Ectodermal cell (in vitro differentiated cells): ENCODE measurements around the gene GSDME.

ENCODE experiments used
- H3K27ac ChIP-seq: 2 replicates; pipeline ENCODE4 v1.7.0; 2013; ENCODE audit warnings: mild to moderate bottlenecking, low read depth, low read length; ENCODE audit not compliant: insufficient read depth, poor library complexity, severe bottlenecking
- H3K27me3 ChIP-seq: 2 replicates; pipeline ENCODE4 v1.7.0; 2013; ENCODE audit warnings: mild to moderate bottlenecking, low read length; ENCODE audit not compliant: insufficient read depth, control insufficient read depth, poor library complexity, severe bottlenecking
- H3K36me3 ChIP-seq: one replicate; pipeline ENCODE4 v1.7.0; 2013; ENCODE audit warnings: low read length; ENCODE audit not compliant: control insufficient read depth, insufficient read depth
- H3K4me1 ChIP-seq: one replicate; pipeline ENCODE4 v1.7.0; 2013; ENCODE audit warnings: low read length; ENCODE audit not compliant: control insufficient read depth, insufficient read depth
- H3K4me3 ChIP-seq: 2 replicates; pipeline ENCODE4 v1.7.0; 2013; ENCODE audit warnings: low read depth, low read length, control low read depth; ENCODE audit not compliant: insufficient read depth
- H3K9me3 ChIP-seq: 2 replicates; pipeline ENCODE4 v1.7.0; 2013; ENCODE audit warnings: mild to moderate bottlenecking, low read length, moderate library complexity; ENCODE audit not compliant: control insufficient read depth
- WGBS, 2 experiments: methylation state at CpG; one replicate each; pipeline ENCODE4 v1.1.7; 2013; ENCODE audit warnings: missing lambda C conversion rate in 2 of 2; 5-methylcytosine and 5-hydroxymethylcytosine counted together

The GSDME gene

DNA sequence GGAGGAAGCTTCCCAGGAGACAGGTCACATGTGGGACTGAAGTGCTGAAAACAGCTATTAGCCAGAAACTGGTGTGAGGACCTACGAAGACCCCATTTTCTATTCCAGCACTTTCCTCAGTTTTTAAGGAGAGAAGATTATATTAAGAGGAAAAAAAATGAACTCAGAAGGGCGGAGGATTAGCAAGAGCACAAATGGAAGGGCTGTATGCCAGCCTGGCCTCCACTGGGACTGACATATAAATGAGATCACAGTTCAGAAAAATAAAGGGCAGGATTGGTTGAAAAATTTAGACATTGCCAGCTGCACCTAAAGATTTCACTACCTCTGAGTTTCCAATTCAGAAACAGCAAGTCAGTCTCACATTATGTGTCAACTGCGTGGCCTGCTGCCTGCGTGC, 53.0 kb downstream of the GSDME start:
- Histone ChIP-seq H3K27ac (no peak overlapping the region), H3K27me3 (no peaks in the 10 kb centered on the region), H3K4me1 (peaks cover 23% of the 10 kb centered on the region), H3K36me3 (no peaks in the 10 kb centered on the region), H3K4me3 (no peak overlapping the region), H3K9me3 (no peaks in the 10 kb centered on the region)
- 93% methylated on average over 4 of the region's 4 CpGs for WGBS, 2 experiments

DNA sequence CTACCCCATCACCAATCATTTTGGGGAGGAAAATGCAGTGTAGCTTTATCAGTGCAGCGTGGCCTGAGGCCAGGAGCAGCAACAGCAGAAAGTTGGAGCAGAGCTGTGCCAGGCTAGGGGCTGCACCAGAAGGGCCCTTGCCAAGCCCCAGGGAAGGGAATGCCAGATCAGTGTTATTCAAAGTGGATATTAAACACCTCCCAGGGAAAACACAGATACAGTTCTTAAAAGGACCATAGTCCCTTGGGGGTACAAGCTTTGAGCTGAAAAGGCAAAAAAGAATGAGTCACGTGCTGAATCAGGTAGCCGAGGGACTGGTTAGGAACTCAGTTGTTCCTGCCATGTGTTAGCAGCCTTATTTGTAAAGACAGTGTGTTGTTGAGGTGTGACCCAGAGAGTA, 54.0 kb downstream of the GSDME start:
- H3K36me3 ChIP-seq = no peaks in the 10 kb centered on the region
- H3K27me3 ChIP-seq = no peaks in the 10 kb centered on the region
- peaks cover 23% of the 10 kb centered on the region for H3K4me1 ChIP-seq
- WGBS, 2 experiments = 93 to 97% methylated on average over 3 of the region's 3 CpGs
- H3K27ac ChIP-seq = no peak overlapping the region
- no peak overlapping the region for H3K4me3 ChIP-seq
- no peaks in the 10 kb centered on the region for H3K9me3 ChIP-seq

DNA sequence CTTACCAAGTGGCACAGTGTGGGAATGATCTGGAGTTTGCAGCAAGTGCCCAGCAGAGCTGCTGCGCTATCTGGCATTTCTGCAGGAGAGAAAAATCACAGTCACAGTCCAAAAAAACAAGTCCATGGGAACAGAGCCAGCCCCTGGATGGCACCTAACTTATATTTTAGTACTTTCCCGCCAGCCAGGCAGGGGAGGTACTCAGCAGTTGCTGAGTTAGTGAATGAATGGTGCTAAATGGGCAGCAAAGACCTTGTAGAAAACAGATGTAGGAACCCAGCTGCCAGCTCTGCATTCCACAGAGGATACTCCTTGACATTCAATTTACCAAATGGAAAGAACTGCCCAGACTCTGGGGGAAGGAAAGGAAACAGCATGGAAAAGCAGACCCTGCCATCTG, 54.5 kb downstream of the GSDME start:
- Histone ChIP-seq H3K9me3 (no peaks in the 10 kb centered on the region), H3K4me1 (peaks cover 23% of the 10 kb centered on the region), H3K4me3 (no peak overlapping the region), H3K27ac (no peak overlapping the region), H3K36me3 (no peaks in the 10 kb centered on the region), H3K27me3 (no peaks in the 10 kb centered on the region)
- 91 to 95% methylated on average over 2 of the region's 2 CpGs for WGBS, 2 experiments

DNA sequence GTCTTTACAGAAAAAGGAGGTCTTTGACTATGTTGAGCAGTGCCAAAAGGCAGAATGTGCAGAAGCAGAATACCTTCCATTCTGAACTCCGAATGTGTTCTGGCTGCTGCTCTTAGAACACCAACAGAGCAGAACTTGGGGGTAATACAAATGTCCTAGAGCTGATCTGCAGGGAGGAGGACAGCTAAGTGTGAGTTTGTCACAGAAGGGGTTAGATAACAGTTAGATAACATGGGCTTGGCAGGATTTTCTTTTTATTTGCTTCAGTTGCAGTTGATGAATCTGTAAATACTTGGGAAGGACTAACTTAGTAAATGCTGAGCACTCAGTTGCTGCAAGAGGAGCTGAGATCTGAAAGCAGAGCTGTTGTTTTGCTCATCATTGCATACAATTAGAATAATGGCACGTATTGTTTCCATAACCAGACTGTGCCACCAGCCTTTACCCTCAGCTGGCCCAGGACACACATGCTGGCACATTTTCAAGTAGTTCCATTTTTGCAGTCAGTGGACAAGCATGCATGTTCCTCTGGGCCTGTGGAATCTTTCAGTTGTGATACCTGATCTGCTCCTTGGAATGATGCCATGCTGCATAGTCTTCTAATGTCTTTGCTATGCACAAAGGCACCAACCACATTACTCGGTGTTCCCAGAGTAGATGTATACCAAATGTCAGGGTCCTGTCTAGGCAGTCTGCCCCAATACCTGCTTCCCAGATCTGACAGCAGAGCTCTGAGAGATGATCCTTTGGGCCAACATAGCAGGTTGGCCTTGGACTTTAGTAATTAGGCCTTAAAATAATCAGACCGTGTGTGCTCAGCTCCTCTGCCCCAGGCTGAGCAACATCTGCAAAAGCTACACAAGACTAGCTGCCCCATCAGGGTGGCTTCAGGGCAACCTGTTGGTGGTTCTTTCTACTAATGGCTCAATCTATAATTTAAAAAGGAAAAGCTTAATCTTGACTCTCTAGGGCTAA, 55.7 kb downstream of the GSDME start:
- no peak overlapping the region for H3K4me3 ChIP-seq
- WGBS, 2 experiments = 92 to 94% methylated on average over 4 of the region's 4 CpGs
- H3K27me3 ChIP-seq = no peaks in the 10 kb centered on the region
- no peaks in the 10 kb centered on the region for H3K9me3 ChIP-seq
- peaks cover 23% of the 10 kb centered on the region for H3K4me1 ChIP-seq
- H3K36me3 ChIP-seq = no peaks in the 10 kb centered on the region
- H3K27ac ChIP-seq = no peak overlapping the region

DNA sequence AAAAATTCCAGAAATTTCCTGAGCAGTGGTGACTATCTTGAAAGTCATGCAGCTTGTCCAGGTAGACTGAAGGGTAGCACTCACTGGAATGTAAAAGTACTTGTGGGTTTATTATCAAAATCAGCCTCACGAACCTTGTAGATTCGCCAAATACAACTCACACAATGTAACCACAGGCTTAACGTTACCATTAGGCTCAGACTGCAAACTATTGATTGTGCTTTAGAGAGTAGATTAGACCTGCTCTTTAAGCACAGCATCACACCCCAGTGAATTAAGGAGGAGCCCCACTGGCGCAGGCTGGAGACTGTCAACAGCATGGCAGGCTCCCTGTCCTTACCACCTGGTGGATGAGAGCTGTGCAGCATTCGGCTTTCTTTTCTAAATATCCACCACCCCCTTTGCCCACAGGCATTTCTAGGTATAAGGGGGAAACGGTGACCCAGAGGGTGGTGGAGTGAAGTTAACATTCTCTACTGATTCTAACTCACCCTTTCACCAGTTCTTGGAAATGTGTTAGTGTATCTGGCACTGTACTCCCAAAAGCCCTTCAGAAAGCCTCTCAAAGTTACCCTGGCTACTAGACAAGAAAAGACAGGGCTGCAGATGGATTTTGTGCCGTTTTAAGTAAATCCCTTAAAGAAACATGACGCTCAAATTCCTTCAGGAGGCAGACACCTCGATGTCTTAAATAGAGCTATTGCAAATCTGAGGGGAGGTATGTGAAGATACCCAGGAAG, 56.6 kb downstream of the GSDME start:
- peaks cover 18% of the 10 kb centered on the region for H3K4me1 ChIP-seq
- no peak overlapping the region for H3K4me3 ChIP-seq
- WGBS, 2 experiments = 73 to 81% methylated on average over 6 to 9 of the region's 9 CpGs
- no peak overlapping the region for H3K27ac ChIP-seq
- no peaks in the 10 kb centered on the region for H3K27me3 ChIP-seq
- H3K36me3 ChIP-seq = no peaks in the 10 kb centered on the region
- H3K9me3 ChIP-seq = no peaks in the 10 kb centered on the region

DNA sequence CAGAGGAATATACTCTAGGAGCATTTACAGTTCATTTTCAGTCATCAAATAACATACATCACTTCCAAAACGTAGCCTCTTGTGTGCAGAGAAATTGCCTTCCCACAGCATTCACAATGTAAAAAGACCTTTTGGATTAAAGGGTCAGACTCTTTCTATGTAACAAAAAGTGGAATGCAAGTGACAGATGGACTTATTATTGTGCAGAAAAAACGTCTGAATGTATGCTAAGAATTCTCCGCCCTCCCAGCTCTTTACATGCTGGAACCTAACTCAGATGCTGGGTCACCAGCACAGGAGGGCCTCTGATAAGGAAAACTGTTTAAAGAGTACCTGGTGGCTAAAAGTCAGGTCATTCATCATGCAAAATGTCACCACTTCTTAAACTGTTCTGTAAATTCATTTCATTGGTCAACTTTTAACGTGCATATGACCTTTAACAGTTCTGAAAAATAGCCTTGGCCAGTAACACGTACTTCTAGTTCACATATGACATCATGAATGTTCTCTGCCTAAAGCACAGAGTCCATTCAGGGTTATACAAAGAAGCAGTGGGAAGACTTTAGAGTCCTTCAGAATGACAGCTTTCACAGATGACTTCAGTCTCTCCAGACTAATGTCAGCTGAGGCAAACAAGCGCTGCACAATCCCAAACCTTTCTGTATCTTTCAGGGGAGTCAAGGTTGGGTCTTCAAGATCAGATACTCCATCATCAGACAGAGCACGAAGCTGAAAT, 58.6 kb downstream of the GSDME start:
- Histone ChIP-seq H3K4me3 (no peak overlapping the region), H3K27ac (no peak overlapping the region), H3K27me3 (no peaks in the 10 kb centered on the region), H3K36me3 (no peaks in the 10 kb centered on the region), H3K9me3 (no peaks in the 10 kb centered on the region), H3K4me1 (peaks cover 15% of the 10 kb centered on the region)
- WGBS, 2 experiments = 87 to 92% methylated on average over 6 to 7 of the region's 7 CpGs

DNA sequence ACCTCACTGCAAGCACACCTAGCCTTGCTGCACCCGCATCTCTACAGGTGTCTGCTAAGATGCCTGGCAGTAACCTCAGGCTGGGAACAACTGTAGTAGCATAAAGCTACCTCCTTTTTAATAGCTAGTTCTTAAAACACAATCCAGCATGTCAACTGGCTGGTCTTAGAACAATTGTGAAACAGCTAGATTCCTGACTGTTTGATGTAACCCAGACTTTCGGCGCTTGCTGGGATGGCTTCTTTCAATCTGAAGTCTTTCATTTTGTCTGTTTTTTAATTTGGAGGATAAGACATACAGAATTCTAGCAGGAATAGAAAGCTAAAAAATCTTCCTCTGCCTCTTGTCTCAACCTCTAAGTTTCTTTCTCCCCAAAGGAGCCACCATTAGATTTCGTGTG, 59.8 kb downstream of the GSDME start:
- no peaks in the 10 kb centered on the region for H3K27me3 ChIP-seq
- no peak overlapping the region for H3K27ac ChIP-seq
- H3K9me3 ChIP-seq = no peaks in the 10 kb centered on the region
- H3K4me3 ChIP-seq = no peak overlapping the region
- WGBS, 2 experiments = 94 to 96% methylated on average over 3 of the region's 4 CpGs
- H3K36me3 ChIP-seq = no peaks in the 10 kb centered on the region
- H3K4me1 ChIP-seq = peaks cover 15% of the 10 kb centered on the region

DNA sequence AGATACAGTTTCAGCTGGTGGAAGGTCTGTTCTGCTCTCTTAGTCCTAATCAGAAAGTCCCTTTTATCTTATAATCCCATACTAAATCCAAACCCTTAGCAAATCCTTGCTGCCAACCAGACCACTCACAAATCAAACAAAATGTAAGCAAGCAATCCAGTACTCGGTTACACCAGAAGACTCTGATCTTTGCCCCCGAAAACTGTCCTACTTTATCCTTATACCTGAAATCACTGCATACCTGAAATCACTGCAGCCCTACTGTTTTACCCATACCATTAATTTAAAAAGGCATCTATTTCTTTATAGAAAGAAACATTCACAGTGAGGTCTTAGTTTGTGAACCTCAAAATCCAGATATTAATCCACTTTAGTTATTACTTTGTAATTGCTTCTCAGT, 64.7 kb downstream of the GSDME start:
- H3K27me3 ChIP-seq = no peaks in the 10 kb centered on the region
- H3K4me3 ChIP-seq = no peak overlapping the region
- H3K4me1 ChIP-seq = no peaks in the 10 kb centered on the region
- H3K36me3 ChIP-seq = no peaks in the 10 kb centered on the region
- H3K9me3 ChIP-seq = no peaks in the 10 kb centered on the region
- no peak overlapping the region for H3K27ac ChIP-seq
- WGBS, 2 experiments = 91 to 92% methylated on average over 2 of the region's 2 CpGs

DNA sequence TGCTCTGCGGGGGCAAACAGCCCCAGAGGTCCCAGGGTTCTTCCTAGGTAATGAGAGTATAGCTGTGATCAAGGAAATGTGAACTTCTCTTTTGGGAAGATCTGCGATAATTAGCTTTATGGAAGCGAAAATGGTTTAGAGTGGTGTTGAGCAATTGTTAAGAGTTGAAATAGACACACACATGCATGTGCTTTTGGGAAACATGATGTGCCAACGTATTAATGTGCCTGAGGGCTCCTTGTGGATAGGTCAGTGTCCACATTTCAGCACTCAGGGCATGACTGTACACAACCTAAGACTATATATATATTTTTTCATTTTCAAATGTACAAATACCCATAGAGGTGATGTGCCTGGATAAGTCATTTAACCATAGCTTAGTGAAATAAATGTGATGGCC, 67.0 kb downstream of the GSDME start:
- no peak overlapping the region for H3K27ac ChIP-seq
- H3K27me3 ChIP-seq = no peaks in the 10 kb centered on the region
- 95% methylated on average over 4 of the region's 4 CpGs for WGBS, 2 experiments
- no peaks in the 10 kb centered on the region for H3K4me1 ChIP-seq
- H3K9me3 ChIP-seq = no peaks in the 10 kb centered on the region
- peaks cover 9% of the 10 kb centered on the region for H3K36me3 ChIP-seq
- no peak overlapping the region for H3K4me3 ChIP-seq

DNA sequence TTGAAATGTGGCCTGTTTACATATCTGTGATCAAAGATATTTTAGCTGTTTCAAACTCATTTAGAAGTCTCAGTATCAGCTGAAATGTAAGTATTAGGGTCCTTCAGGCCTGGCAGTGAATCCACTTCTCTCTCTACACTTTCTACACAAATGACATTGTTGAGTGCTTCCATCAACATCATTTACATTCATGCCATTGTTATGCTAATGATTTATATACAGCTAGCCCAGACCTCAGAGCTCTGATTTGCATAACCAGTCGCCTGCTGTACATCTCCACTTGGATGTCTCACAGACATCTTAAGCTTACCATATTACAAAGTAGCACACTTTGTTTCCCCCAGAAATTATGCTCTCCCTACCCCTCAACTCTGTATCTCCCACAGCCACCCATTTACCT, 71.6 kb downstream of the GSDME start:
- H3K27ac ChIP-seq = no peak overlapping the region
- WGBS, 2 experiments = 83% methylated on average over 1 of the region's 1 CpG

More for the DNA sequence above, 71.6 kb downstream of the GSDME start:
- Histone ChIP-seq H3K36me3 (peaks cover 9% of the 10 kb centered on the region), H3K4me3 (no peak overlapping the region), H3K4me1 (no peaks in the 10 kb centered on the region), H3K27me3 (no peaks in the 10 kb centered on the region), H3K9me3 (no peaks in the 10 kb centered on the region)
